ENCODE results near the gene ZNF205.
"Not testable (repeated sequence)": the region's sequence is repeated elsewhere in the genome, so short reads cannot be mapped to it uniquely, and the experiment has no call there.

The ZNF205 gene

GRCh38 chr16:3148256-3149192 is 36.1 kb downstream of the ZNF205 start:
- no peak for DNase-seq (ENCODE audit: low spot score)

GRCh38 chr16:3149193-3149530 is 36.8 kb downstream of the ZNF205 start:
- DNase-seq (ENCODE audit: low spot score) = no peak

GRCh38 chr16:3149630-3150345 is 37.4 kb downstream of the ZNF205 start:
- DNase-seq (ENCODE audit: low spot score) = peak; percentile 72

- DNase-seq (ENCODE audit: low spot score) = peak; percentile 98
These were observed 38.2 kb downstream of the ZNF205 start for GRCh38 chr16:3150346-3151218.

GRCh38 chr16:3152027-3152276 is 39.6 kb downstream of the ZNF205 start:
- no peak for DNase-seq (ENCODE audit: low spot score)

- DNase-seq (ENCODE audit: low spot score) = peak; percentile 95
These were observed 40.0 kb downstream of the ZNF205 start for GRCh38 chr16:3152277-3152990.

GRCh38 chr16:3152991-3153368 is 40.6 kb downstream of the ZNF205 start:
- DNase-seq (ENCODE audit: low spot score) = no peak

GRCh38 chr16:3155181-3155580 is 42.8 kb downstream of the ZNF205 start:
- DNase-seq (ENCODE audit: low spot score) = no peak

GRCh38 chr16:3155972-3156371 is 43.6 kb downstream of the ZNF205 start:
- no peak for DNase-seq (ENCODE audit: low spot score)

- peak; percentile 98 for DNase-seq (ENCODE audit: low spot score)
These were observed 45.0 kb downstream of the ZNF205 start for GRCh38 chr16:3157229-3158025.

- no peak for DNase-seq (ENCODE audit: low spot score)
These were observed 45.7 kb downstream of the ZNF205 start for GRCh38 chr16:3158026-3158509.

GRCh38 chr16:3158510-3159314 is 46.3 kb downstream of the ZNF205 start:
- DNase-seq (ENCODE audit: low spot score) = peak; percentile 93

GRCh38 chr16:3161235-3162018 is 49.0 kb downstream of the ZNF205 start:
- peak; percentile 58 for DNase-seq (ENCODE audit: low spot score)

GRCh38 chr16:3164121-3164991 is 52.0 kb downstream of the ZNF205 start:
- DNase-seq (ENCODE audit: low spot score) = no peak

- DNase-seq (ENCODE audit: low spot score) = no peak
These were observed 52.9 kb downstream of the ZNF205 start for GRCh38 chr16:3165111-3165822.

- no peak for DNase-seq (ENCODE audit: low spot score)
These were observed 54.1 kb downstream of the ZNF205 start for GRCh38 chr16:3166505-3166886.

GRCh38 chr16:3168729-3169128 is 56.3 kb downstream of the ZNF205 start:
- DNase-seq (ENCODE audit: low spot score) = not testable (repeated sequence)

Measured in kidney tubule cell (primary cell).